HG03159 (cell line): Measurements from ENCODE around the gene FOXK1.
"Not testable (repeated sequence)": the region's sequence is repeated elsewhere in the genome, so short reads cannot be mapped to it uniquely, and the experiment has no call there.

Experiments used
- ATAC-seq: cut with Tn5 transposase; IDR thresholded peaks from one replicate; pipeline ENCODE4 v1.9.1; 2021; ENCODE audit warnings: mild to moderate bottlenecking, moderate library complexity; ENCODE audit not compliant: unreplicated experiment

The FOXK1 gene

GRCh38 chr7:4797858-4798705 lies 116.0 kb downstream of the FOXK1 start:
- ATAC-seq, result peak; percentile 73

DNA sequence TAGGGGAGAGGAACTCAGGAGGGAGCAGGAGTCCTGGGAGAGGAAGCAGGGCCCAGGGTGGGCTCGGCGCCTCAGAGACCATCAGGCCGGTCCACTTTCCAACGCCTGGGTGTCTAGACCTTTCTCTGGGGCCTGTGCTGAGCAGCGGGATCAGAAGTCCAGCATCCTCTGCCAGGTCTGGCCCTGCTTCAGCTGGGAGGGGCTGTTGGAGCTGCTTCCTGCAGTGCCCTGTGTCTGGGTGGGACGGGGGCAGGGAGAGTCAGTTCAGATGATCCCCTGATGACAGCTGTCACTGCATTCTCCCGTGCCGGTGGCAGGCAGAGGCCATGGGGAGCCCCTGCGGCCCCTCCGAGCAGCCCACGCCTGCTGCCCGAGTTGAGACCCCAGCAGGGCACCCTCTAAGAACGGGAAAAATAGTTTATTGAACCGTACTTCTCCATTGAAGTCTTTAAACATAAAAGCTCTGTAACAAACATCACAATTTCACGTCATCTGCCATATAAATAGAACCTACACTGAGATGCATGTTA lies 116.7 kb downstream of the FOXK1 start:
- ATAC-seq, result no peak

DNA sequence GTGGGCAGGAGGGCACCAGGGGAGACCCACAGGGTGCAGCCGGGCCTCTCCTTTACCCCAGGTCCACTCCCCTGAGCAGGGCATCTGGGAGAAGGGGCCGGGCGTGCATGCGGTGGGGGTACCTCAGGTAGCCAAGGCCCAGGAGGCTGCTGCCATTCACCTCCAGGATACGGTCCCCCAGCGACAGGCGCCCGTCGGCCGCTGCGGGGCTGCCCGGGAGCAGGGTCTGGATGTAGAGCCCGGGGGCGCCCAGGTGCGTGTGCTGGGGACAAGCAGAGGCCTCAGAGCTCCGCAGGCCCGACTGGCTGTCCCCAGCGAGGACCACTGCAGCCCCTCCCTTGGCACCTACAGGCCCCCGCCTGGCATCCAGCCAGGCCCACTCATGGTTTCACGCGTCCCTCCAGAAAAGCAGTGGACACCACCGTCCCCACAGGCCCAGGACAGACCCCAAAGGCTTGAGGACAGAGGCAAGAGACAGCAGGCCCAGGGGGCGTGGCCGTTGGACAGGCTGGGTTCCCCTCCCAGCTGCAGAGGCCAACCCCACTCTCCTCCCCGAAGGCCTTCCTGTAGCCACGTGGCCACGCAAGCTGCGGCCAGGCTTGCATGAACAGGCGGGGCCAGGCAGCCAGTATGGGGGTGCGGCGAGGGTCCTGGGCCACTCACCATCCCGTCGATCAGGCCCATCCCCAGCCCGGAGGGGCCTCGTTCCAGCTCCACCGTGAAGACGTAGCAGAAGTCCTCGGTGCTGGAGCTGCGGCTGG lies 117.6 kb downstream of the FOXK1 start:
- no peak for ATAC-seq

- no peak for ATAC-seq
These were observed 118.4 kb downstream of the FOXK1 start for GRCh38 chr7:4800487-4800886.

GRCh38 chr7:4800926-4801838 lies 119.1 kb downstream of the FOXK1 start:
- ATAC-seq, result no peak

GRCh38 chr7:4801839-4802231 lies 119.7 kb downstream of the FOXK1 start:
- no peak for ATAC-seq

DNA sequence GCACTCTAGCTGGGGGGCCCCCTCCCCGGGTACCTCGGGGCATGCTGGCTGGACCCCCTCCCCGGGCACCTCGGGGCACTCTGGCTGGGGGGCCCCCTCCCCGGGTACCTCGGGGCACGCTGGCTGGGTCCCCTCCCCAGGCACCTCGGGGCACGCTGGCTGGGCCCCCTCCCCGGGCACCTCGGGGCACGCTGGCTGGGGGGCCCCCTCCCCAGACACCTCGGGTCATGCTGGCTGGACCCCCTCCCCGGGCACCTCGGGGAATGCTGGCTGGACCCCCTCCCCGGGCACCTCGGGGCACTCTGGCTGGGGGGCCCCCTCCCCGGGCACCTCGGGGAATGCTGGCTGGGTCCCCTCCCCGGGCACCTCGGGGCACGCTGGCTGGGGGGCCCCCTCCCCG lies 120.5 kb downstream of the FOXK1 start:
- not testable (repeated sequence) for ATAC-seq

DNA sequence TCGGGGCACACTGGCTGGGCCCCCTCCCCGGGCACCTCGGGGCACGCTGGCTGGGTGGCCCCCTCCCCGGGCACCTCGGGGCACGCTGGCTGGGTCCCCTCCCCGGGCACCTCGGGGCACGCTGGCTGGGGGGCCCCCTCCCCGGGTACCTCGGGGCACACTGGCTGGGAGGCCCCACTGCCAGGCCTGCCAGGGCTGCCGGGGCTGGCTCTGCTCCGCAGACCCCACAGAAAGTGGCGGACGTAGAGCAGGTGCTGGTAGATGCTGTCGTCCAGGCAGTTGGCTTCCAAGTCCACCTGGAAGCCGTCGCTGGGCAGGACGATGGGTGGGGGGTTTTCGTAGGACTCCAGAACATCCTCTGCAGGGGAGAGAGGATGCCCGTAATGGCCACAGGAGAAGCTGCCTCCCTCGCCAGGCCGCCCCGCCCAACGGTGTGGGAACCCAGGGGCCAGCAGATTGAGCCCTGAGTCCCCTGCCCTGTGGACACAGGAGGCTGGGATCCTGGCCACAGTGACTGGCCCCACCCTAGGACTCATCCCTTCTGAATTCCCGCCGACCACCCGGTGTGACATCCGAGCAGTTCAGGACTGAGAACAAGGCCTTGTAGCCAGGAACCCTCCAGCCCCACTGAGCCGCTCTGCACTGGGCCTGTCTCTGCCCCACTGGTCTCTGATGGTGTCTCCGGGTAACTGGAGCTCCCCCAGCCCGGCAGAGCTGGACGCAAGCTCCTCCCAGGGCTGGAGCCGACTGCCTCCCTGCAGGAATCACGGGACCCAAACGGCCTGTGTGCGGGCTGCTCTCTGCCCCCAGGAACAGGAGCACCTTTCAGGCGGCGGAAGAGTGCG lies 121.5 kb downstream of the FOXK1 start:
- ATAC-seq, result no peak

GRCh38 chr7:4805110-4805983 lies 123.3 kb downstream of the FOXK1 start:
- no peak for ATAC-seq

DNA sequence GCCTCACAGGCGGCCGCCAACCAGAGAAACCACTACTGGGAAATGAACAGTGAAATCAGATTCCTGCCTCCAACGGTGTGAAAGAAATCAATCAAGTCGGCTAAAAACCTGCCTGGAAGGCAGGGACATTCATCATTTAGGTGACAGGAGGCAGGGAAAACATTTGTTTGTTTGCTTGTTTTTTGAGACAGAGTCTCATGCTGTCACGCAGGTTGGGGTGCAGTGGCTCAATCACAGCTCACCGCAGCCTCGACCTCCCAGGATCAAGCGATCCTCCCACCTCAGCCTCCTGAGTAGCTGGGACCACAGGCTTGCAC lies 123.8 kb downstream of the FOXK1 start:
- no peak for ATAC-seq

DNA sequence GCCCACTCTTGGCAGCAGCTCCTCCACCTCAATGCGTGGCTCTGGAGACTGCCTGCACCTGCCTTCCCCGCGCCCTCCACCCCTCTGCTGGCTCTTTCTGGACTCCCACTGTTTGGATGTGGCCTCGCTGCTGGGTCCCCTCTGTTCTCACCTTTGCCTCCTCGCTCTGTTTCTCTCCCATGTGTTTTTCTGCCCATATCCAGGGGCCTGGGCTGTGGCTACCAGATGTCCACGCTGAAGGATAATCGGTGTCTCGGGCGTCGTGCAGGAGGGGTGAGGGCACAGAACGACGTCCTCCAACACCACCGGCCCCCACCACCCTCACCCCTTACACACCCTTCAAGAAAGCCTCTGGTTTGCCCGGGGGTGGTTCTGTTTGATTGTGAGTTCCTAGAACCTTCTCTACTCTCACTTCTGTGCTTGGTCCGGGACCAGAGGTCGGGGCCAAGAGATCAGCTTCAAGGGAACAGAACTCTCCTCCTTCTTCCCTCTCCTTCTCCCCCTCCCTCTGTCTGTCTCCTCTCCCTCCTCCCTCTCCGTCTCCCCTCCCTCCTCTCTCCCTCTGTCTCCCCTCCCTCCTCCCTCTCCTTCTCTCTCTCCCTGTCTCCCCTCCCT lies 125.0 kb downstream of the FOXK1 start:
- ATAC-seq, result no peak

DNA sequence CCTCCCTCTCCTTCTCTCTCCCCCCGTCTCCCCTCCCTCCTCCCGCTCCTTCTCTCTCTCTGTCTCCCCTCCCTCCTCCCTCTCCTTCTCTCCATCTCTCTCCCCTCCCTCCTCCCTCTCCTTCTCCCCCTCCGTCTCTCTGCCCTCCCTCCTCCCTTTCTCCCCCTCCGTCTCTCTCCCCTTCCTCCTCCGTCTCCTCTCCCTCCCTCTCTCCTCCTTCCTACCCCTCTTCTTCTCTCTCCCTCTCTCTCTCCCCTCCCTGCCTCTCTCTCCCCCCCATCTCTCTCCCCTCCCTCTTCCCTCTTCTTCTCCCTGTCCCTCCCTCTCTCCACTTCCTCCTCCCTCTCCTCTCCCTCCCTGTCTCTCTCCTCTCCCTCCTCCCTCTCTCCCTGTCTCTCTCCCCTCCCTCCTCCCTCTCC lies 125.5 kb downstream of the FOXK1 start:
- ATAC-seq, result no peak

- no peak for ATAC-seq
These were observed 125.9 kb downstream of the FOXK1 start for GRCh38 chr7:4808026-4808425.

- ATAC-seq, result no peak
These were observed 126.5 kb downstream of the FOXK1 start for GRCh38 chr7:4808565-4808964.

DNA sequence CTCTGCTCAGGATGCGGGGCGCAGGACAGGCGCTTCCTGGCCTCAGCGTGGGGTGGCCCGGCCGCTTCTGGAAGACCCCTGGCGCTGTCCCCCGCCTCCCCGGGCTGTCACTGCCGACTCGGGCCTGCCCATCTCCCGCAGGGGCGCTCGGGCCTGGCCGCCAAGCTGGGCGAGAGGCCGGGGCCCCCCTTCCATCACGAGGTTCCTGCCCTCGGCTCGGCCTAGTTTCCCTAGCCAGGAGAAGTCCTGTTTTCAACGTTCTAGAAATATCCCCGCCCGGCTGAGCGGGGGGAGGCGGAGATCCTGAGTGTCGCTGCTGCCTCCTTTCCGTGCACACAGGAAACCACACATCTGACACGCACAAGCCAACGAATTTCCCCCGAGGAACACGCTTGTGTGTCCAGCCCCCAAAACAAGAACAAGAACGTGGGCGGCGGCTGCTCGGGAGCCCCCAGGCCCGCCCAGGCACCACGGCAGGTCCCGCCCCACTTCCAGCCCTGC lies 127.0 kb downstream of the FOXK1 start:
- no peak for ATAC-seq

GRCh38 chr7:4809666-4810065 lies 127.6 kb downstream of the FOXK1 start:
- no peak for ATAC-seq

DNA sequence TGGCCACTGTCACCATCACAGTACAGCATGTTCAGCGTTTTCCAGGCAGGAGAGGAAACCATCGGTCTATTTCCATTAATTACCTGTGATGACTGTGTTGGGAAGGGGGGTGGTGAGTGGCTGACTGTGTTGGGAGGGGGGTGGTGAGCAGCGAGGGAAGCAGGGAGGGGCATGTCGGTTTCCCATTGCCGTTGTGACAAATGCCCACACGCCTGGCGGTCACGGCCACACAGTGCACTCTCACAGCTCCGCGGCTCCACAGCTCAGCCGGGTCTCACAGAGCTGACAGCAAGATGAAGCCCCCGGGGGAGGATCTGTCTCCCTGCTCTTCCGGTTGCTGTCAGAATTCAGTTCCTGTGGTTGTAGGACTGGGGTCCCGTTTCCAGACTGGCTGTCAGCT lies 132.3 kb downstream of the FOXK1 start:
- ATAC-seq, result no peak

DNA sequence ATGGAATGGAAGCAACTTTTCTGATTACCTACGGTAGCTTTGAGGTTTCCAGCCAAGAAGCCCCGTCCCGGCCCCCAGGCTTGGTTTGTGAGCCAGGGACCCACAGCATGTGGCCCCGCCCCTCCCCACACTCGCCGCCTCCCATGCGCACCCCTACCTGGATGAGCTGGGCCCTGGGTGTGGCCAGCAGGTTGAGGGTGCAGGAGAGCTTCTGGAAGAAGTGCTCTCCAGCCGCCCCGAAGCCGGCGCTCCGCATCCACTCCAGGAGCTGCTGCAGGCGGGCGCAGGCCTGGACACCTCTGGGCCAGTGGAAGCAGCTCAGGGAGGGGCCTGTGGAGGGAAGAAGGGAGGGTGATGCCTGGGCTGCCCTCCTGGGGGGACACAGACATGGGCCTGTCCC lies 133.0 kb downstream of the FOXK1 start:
- no peak for ATAC-seq
